IMR-90 (cell line): ENCODE data around the gene ZRSR2. TPM values are rescaled to one million over a fixed set of nuclear protein-coding genes. Genes with fewer than 3 reads are reported as not detected.

Experiments used
- ATAC-seq: fragments of 200-7000 bp; cut with Tn5 transposase; 2 replicates; pipeline ENCODE4 v1.9.1; 2020; ENCODE audit warnings: low read depth, mild to moderate bottlenecking, moderate library complexity
- BruUV-seq: library from RNA; stranded (reverse); fragments of 400-500 nt; replicated peaks from 2 replicates; lab custom pipeline; 2021; lab: Mats Ljungman, UMichigan
- CTCF ChIA-PET: fragments of 300-600 bp; formaldehyde crosslinking; extraction: SDS; loops from one replicate; lab custom pipeline; 2021; ENCODE audit warnings: antibody characterized with exemption; lab: Yijun Ruan, JAX
- POLR2A ChIA-PET: fragments of 300-600 bp; sonication (Branson Sonifier 250); formaldehyde crosslinking; loops from one replicate; lab custom pipeline; 2022; ENCODE audit warnings: antibody characterized with exemption; ENCODE audit not compliant: unreplicated experiment; lab: Charles Lee
- DNase-seq: peaks from one replicate; pipeline ENCODE4 v3.0.0; 2013
- H2AFZ ChIP-seq: replicated peaks from 2 replicates; pipeline ENCODE3; 2013; ENCODE audit warnings: low read length, mild to moderate bottlenecking; ENCODE audit not compliant: poor library complexity
- H2AK5ac ChIP-seq: 2 replicates; pipeline ENCODE4 v1.6.1; 2013; ENCODE audit warnings: low read depth, low read length, inconsistent platforms
- H2AK9ac ChIP-seq: replicated peaks from 2 replicates; pipeline ENCODE3; 2013; ENCODE audit warnings: mild to moderate bottlenecking, low read depth, low read length, moderate library complexity; ENCODE audit not compliant: poor library complexity
- H2BK120ac ChIP-seq: 2 replicates; pipeline ENCODE4 v1.6.1; 2013; ENCODE audit warnings: low read depth, low read length, inconsistent platforms
- H2BK15ac ChIP-seq: 3 replicates; pipeline ENCODE4 v1.6.1; 2013; ENCODE audit warnings: low read depth, low read length, inconsistent platforms
- H2BK20ac ChIP-seq: 2 replicates; pipeline ENCODE4 v1.6.1; 2013; ENCODE audit warnings: low read depth, mild to moderate bottlenecking, inconsistent platforms, low read length, moderate library complexity
- H2BK5ac ChIP-seq: 2 replicates; pipeline ENCODE4 v1.6.1; 2013; ENCODE audit warnings: mild to moderate bottlenecking, low read depth, low read length, inconsistent platforms; ENCODE audit not compliant: poor library complexity, severe bottlenecking
- H3K14ac ChIP-seq: replicated peaks from 2 replicates; pipeline ENCODE4 v1.6.1; 2013; ENCODE audit warnings: low read depth, low read length, inconsistent platforms
- H3K18ac ChIP-seq: 2 replicates; pipeline ENCODE4 v1.6.1; 2013; ENCODE audit warnings: low read depth, low read length, control low read depth
- H3K23ac ChIP-seq: 2 replicates; pipeline ENCODE4 v1.6.1; 2013; ENCODE audit warnings: low read depth, low read length, inconsistent platforms
- H3K27ac ChIP-seq: 2 replicates; pipeline ENCODE4 v1.5.1; 2013; ENCODE audit warnings: mild to moderate bottlenecking, control low read depth, low read length; ENCODE audit not compliant: insufficient read depth
- H3K27me3 ChIP-seq: 2 replicates; pipeline ENCODE4 v1.6.1; 2013; ENCODE audit warnings: low read length; ENCODE audit not compliant: control insufficient read depth, insufficient read depth
- H3K36me3 ChIP-seq: 2 replicates; pipeline ENCODE4 v1.6.1; 2013; ENCODE audit warnings: low read length, mixed read lengths; ENCODE audit not compliant: control insufficient read depth, insufficient read depth
- H3K4ac ChIP-seq: 2 replicates; pipeline ENCODE4 v1.6.1; 2013; ENCODE audit warnings: low read depth, low read length, inconsistent platforms
- H3K4me1 ChIP-seq: 2 replicates; pipeline ENCODE4 v1.6.1; 2013; ENCODE audit warnings: low read length, mixed read lengths; ENCODE audit not compliant: control insufficient read depth, insufficient read depth
- H3K4me2 ChIP-seq: 2 replicates; pipeline ENCODE4 v1.6.1; 2013; ENCODE audit warnings: low read depth, mild to moderate bottlenecking, control low read depth, low read length, moderate library complexity
- H3K4me3 ChIP-seq: 2 replicates; pipeline ENCODE4 v1.5.1; 2013; ENCODE audit warnings: low read depth, mild to moderate bottlenecking, control low read depth, low read length, moderate library complexity; ENCODE audit not compliant: insufficient read depth
- H3K56ac ChIP-seq: 2 replicates; pipeline ENCODE4 v1.6.1; 2013; ENCODE audit warnings: low read length, inconsistent platforms; ENCODE audit not compliant: insufficient read depth; ENCODE audit errors: extremely low read depth
- H3K79me1 ChIP-seq, 2 experiments: 2 replicates each; pipeline ENCODE4 v1.6.1; 2013; ENCODE audit warnings: low read length in 2 of 2, inconsistent platforms in 1 of 2, low read depth in 1 of 2
- H3K9ac ChIP-seq: 2 replicates; pipeline ENCODE4 v1.6.1; 2013; ENCODE audit warnings: low read depth, low read length, control low read depth
- H3K9me1 ChIP-seq: 2 replicates; pipeline ENCODE4 v1.6.1; 2013; ENCODE audit warnings: low read length, inconsistent platforms; ENCODE audit not compliant: insufficient read depth
- H3K9me3 ChIP-seq: 2 replicates; pipeline ENCODE4 v1.6.1; 2013; ENCODE audit warnings: low read length; ENCODE audit not compliant: control insufficient read depth, insufficient read depth
- H4K20me1 ChIP-seq: 2 replicates; pipeline ENCODE4 v1.6.1; 2013; ENCODE audit warnings: low read length, inconsistent platforms; ENCODE audit not compliant: insufficient read depth
- H4K5ac ChIP-seq: 2 replicates; pipeline ENCODE4 v1.6.1; 2013; ENCODE audit warnings: mild to moderate bottlenecking, low read depth, low read length, control low read depth
- H4K8ac ChIP-seq, 2 experiments: 2 replicates each; pipeline ENCODE4 v1.6.1; 2013; ENCODE audit warnings: low read depth in 2 of 2, low read length in 2 of 2, control low read depth in 1 of 2, inconsistent platforms in 1 of 2
- H4K91ac ChIP-seq: 2 replicates; pipeline ENCODE4 v1.6.1; 2013; ENCODE audit warnings: low read depth, low read length, inconsistent platforms; ENCODE audit not compliant: insufficient read depth
- BHLHE40 ChIP-seq: fragments of 150-350 bp; IDR thresholded peaks from 2 replicates; pipeline ENCODE4 v1.6.1; 2016; ENCODE audit warnings: mild to moderate bottlenecking, low read depth, low read length
- CHD1 ChIP-seq: IDR thresholded peaks from 2 replicates; pipeline ENCODE4 v1.6.1; 2012; ENCODE audit warnings: low read depth, low read length, improper control_type of control experiment
- MAFK ChIP-seq: IDR thresholded peaks from 2 replicates; pipeline ENCODE4 v1.6.1; 2012; ENCODE audit warnings: low read depth, low read length, improper control_type of control experiment
- MAZ ChIP-seq: IDR thresholded peaks from 2 replicates; pipeline ENCODE4 v1.6.1; 2012; ENCODE audit warnings: low read depth, mild to moderate bottlenecking, low read length, improper control_type of control experiment, moderate library complexity, borderline replicate concordance
- MXI1 ChIP-seq: IDR thresholded peaks from 2 replicates; pipeline ENCODE4 v1.6.1; 2012; ENCODE audit warnings: low read depth, mild to moderate bottlenecking, low read length, moderate library complexity, borderline replicate concordance
- POLR2A ChIP-seq: IDR thresholded peaks from 2 replicates; pipeline ENCODE4 v1.6.1; 2012; ENCODE audit warnings: mild to moderate bottlenecking, low read depth, low read length
- RCOR1 ChIP-seq: IDR thresholded peaks from 2 replicates; pipeline ENCODE4 v1.6.1; 2012; ENCODE audit warnings: mild to moderate bottlenecking, low read length, improper control_type of control experiment; ENCODE audit not compliant: insufficient replicate concordance
- SMC3 ChIP-seq: fragments of 150-350 bp; IDR thresholded peaks from 2 replicates; pipeline ENCODE4 v1.6.1; 2016; ENCODE audit warnings: low read depth, mild to moderate bottlenecking, antibody characterized with exemption, low read length, moderate library complexity
- WGBS, 2 experiments: methylation state at CpG; one replicate each; pipeline versions ENCODE4 v1.1.5 to v1.1.7; 2013; ENCODE audit warnings: missing lambda C conversion rate in 2 of 2; ENCODE audit not compliant: insufficient read length in 1 of 2; ENCODE audit errors: extremely low coverage in 2 of 2; 5-methylcytosine and 5-hydroxymethylcytosine counted together
- dilution Hi-C: fragments of 300-500 bp; cut with HindIII; formaldehyde crosslinking; loops from one replicate; pipeline ENCODE4 v1.14.3; 2018; ENCODE audit warnings: low sequenced_read_pairs; ENCODE audit not compliant: unreplicated experiment
- in situ Hi-C: fragments of 300-500 bp; cut with MboI; formaldehyde crosslinking; loops from 3 replicates; pipeline ENCODE4 v1.14.3; 2019; ENCODE audit warnings: low sequenced_read_pairs, inconsistent platforms, mixed read lengths
- intact Hi-C: fragments of 100-400 bp; cut with micrococcal nuclease; formaldehyde crosslinking; loops from 2 replicates; pipeline ENCODE4 v1.10.0; 2022
- polyA plus RNA-seq, 3 experiments: library from polyadenylated mRNA; depleted of rRNA; stranded (reverse); fragments of >200 nt; gene quantifications; 2 replicates each; pipeline ENCODE4 v1.2.3, GENCODE V29; 2012; ENCODE audit warnings: low replicate concordance in 1 of 3
- total RNA-seq: library from RNA; depleted of rRNA; stranded (reverse); fragments of >200 nt; gene quantifications from 2 replicates; pipeline ENCODE4 v1.2.3, GENCODE V29; 2012
- TF ChIP-seq, protein P1 (sequence below): fragments of 150-350 bp; IDR thresholded peaks from 2 replicates; pipeline ENCODE4 v1.6.1; 2016; ENCODE audit warnings: low read depth, mild to moderate bottlenecking, low read length, moderate library complexity, borderline replicate concordance

The ZRSR2 gene
- total and polyA plus RNA-seq, 2 of the 4 experiments (the other 2 are of a cell fraction) = 4.7 to 11.3 TPM

DNA sequence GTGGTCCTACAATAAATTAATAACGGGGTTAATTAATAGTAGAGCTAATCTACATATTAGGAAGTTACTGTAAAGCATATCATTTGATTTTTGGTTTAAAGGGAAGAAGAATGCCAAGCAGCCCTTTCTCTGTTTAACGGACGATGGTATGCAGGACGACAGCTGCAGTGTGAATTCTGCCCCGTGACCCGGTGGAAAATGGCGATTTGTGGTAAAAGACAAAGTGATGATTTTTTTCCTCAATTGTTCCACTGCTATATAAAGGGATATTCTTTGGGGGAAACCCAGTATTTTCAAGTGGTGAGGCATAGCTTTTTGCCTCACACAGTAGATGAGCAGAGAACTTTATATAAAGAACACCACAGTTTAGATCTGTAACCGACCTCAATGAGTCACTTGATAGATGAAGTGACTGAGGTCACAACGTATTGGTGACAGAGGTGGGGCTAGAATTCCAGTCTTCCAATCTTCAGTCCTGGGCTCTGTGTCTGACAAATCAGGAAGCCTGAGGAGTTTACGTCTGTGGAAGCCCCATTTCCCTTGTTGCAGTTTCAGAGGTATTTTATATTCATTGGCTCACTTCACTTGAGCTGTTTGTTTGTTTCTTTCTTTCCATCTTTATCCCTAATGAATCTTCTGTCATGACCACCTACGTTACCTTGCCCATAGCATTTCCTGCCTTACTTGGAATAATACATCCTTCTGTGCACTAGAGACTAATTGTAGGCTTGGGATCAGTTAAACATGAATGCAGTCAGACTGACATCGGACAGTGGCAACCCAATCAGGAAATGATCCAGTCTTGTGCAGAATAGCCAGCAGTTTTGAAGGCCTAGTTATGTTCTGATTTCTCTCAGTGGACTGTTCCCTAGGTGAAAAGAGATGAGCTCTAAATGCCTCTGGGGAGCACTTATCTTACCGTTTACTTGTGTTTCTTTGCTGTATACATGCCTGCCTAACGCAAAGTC lies 30.1 kb downstream of the ZRSR2 start:
- H3K4me3 ChIP-seq = no peak overlapping the region
- DNase-seq (peak; percentile 71), ATAC-seq (peak; percentile 56)
- no peak overlapping the region for H2BK15ac ChIP-seq
- peak overlapping the region; percentile 55; the same call in 1 of the 2 replicates for H3K14ac ChIP-seq
- no peaks in the 10 kb centered on the region; a peak in 2 of 4 replicates for H3K79me1 ChIP-seq
- no peak overlapping the region for H3K9ac ChIP-seq
- H2AFZ ChIP-seq = no peak overlapping the region
- POLR2A ChIA-PET = interaction anchor here (0.6 kb wide), 1 partner anchor 1313 kb away, joined by 4 read pairs; no protein-coding TSS in a partner anchor
- in situ Hi-C loops (loop anchor here (25.0 kb wide), 1 partner anchor 867 kb away; no protein-coding TSS in a partner anchor), dilution Hi-C loops (no loop called here), intact Hi-C loops (no loop called here)
- H4K91ac ChIP-seq = no peak overlapping the region
- TF ChIP-seq MAFK (no peak), CHD1 (no peak), BHLHE40 (no peak), RCOR1 (no peak), POLR2A (no peak), SMC3 (no peak), MAZ (no peak), MXI1 (no peak)
- TF ChIP-seq, protein P1, sequence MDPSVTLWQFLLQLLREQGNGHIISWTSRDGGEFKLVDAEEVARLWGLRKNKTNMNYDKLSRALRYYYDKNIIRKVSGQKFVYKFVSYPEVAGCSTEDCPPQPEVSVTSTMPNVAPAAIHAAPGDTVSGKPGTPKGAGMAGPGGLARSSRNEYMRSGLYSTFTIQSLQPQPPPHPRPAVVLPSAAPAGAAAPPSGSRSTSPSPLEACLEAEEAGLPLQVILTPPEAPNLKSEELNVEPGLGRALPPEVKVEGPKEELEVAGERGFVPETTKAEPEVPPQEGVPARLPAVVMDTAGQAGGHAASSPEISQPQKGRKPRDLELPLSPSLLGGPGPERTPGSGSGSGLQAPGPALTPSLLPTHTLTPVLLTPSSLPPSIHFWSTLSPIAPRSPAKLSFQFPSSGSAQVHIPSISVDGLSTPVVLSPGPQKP = no peak
- H3K4ac ChIP-seq = no peak overlapping the region
- H3K36me3 ChIP-seq = peaks cover 19% of the 10 kb centered on the region
- H3K9me1 ChIP-seq = peaks cover 3% of the 10 kb centered on the region
- CTCF ChIA-PET = no interaction called here
- H4K5ac ChIP-seq = no peak overlapping the region
- peaks cover 4% of the 10 kb centered on the region; the same call in 1 of the 2 replicates for H3K4me1 ChIP-seq
- no peak overlapping the region for H2BK120ac ChIP-seq
- no peak overlapping the region; the same call in 1 of the 2 replicates for H3K18ac ChIP-seq
- H3K56ac ChIP-seq = no peak overlapping the region; the same call in 1 of the 2 replicates
- peak overlapping the region; percentile 73 for H2BK5ac ChIP-seq
- H2AK5ac ChIP-seq = no peak overlapping the region
- H4K20me1 ChIP-seq = no peaks in the 10 kb centered on the region
- no TSS peak for BruUV-seq
- H2BK20ac ChIP-seq = no peak overlapping the region
- no peak overlapping the region for H4K8ac ChIP-seq
- no peak overlapping the region; the same call in 1 of the 2 replicates for H3K4me2 ChIP-seq
- whole genome bisulfite sequencing, 2 experiments = no CpG with 5 or more reads among the region's 14 CpGs
- no peak overlapping the region; the same call in 1 of the 2 replicates for H3K23ac ChIP-seq
- no peak overlapping the region for H2AK9ac ChIP-seq
- H3K9me3 ChIP-seq = no peaks in the 10 kb centered on the region
- H3K27ac ChIP-seq = no peak overlapping the region
- no peaks in the 10 kb centered on the region for H3K27me3 ChIP-seq
